Right lobe of liver (tissue), 4 donors: Measurements from ENCODE around the gene RBCK1.

Source experiments
- CTCF ChIP-seq, 4 donors: fragments of 200-600 bp in 3 of 4; fragments of 450-650 bp in 1 of 4; IDR thresholded peaks; one replicate each; pipeline versions ENCODE4 v1.5.1 to v1.8.0; 2016 to 2022; ENCODE audit warnings: antibody characterized with exemption in 4 of 4, mild to moderate bottlenecking in 2 of 4
- POLR2A ChIP-seq: fragments of 450-650 bp; IDR thresholded peaks from one replicate; pipeline ENCODE4 v1.6.1; 2017; ENCODE audit warnings: antibody characterized with exemption, mild to moderate bottlenecking
- donor health status: DM: no; HTN: no; CAD: no.
- donor health status: DM: no; HTN: no; CAD: no.
- donor health status: DM: no; HTN: yes; CAD: no.

GRCh38 chr20:445514-446336, 37.6 kb downstream of the RBCK1 start:
- TF ChIP-seq CTCF (IDR thresholded peaks at IDR 0.05) (no peak), POLR2A (no peak)
